ENCODE measurements around the gene KRTAP19-3.

The KRTAP19-3 gene

GRCh38 chr21:30491963-30492428, at the start of gene KRTAP19-3:
KRTAP19-3 (minus strand) TSS chr21:30492013; CDS start chr21:30491957, 56 bp downstream.
- no peak for DNase-seq

GRCh38 chr21:30518876-30519275, 27.1 kb upstream of the KRTAP19-3 start:
- no peak for DNase-seq

- no peak for DNase-seq
Observed at GRCh38 chr21:30515681-30516080, 23.9 kb upstream of the KRTAP19-3 start.

GRCh38 chr21:30505621-30506205, 13.9 kb upstream of the KRTAP19-3 start:
- peak; percentile 37 for DNase-seq

- no peak for DNase-seq
Observed at GRCh38 chr21:30502041-30502440, 10.2 kb upstream of the KRTAP19-3 start, which contains the start of gene KRTAP19-5. KRTAP19-5 (minus strand) TSS chr21:30502141; CDS start chr21:30502090, 51 bp downstream.

GRCh38 chr21:30497065-30497464, 5.3 kb upstream of the KRTAP19-3 start, which contains the start of gene KRTAP19-4:
KRTAP19-4 (minus strand) TSS chr21:30497165; CDS start chr21:30497110, 55 bp downstream.
- DNase-seq = no peak

GRCh38 chr21:30487336-30487735, 4.5 kb downstream of the KRTAP19-3 start, which contains the start of gene KRTAP19-2:
KRTAP19-2 (minus strand) TSS chr21:30487436; CDS start chr21:30487348, 88 bp downstream.
- DNase-seq = no peak

GRCh38 chr21:30486180-30486579, 5.6 kb downstream of the KRTAP19-3 start:
- no peak for DNase-seq

- no peak for DNase-seq
Observed at GRCh38 chr21:30482130-30482529, 9.7 kb downstream of the KRTAP19-3 start.

GRCh38 chr21:30480145-30480544, 11.7 kb downstream of the KRTAP19-3 start, which contains the start of gene KRTAP19-1:
KRTAP19-1 (minus strand) TSS chr21:30480367; CDS start chr21:30480317, 50 bp downstream.
- DNase-seq = no peak

- DNase-seq = no peak
Observed at GRCh38 chr21:30479259-30479658, 12.6 kb downstream of the KRTAP19-3 start.

- no peak for DNase-seq
Observed at GRCh38 chr21:30478004-30478403, 13.8 kb downstream of the KRTAP19-3 start.

- no peak for DNase-seq
Observed at GRCh38 chr21:30468900-30469714, 22.7 kb downstream of the KRTAP19-3 start.

GRCh38 chr21:30463713-30464112, 28.1 kb downstream of the KRTAP19-3 start:
- peak; percentile 14 for DNase-seq

- no peak for DNase-seq
Observed at GRCh38 chr21:30448514-30448913, 43.3 kb downstream of the KRTAP19-3 start.

- no peak for DNase-seq
Observed at GRCh38 chr21:30447056-30447455, 44.8 kb downstream of the KRTAP19-3 start.

GRCh38 chr21:30444204-30444603, 47.6 kb downstream of the KRTAP19-3 start:
- no peak for DNase-seq

GRCh38 chr21:30443226-30443625, 48.6 kb downstream of the KRTAP19-3 start:
- no peak for DNase-seq
